ENCODE data around the gene WNT7A.
A peak's percentile ranks its signal among the peaks of the same experiment; 100 is the strongest.

The WNT7A gene

GRCh38 chr3:13885704-13886010 is 5.8 kb upstream of the WNT7A start:
- no peak for DNase-seq

- DNase-seq = peak in 2 of 51 donors; percentile 16 to 24
Measured at GRCh38 chr3:13884851-13885703, 5.2 kb upstream of the WNT7A start.

GRCh38 chr3:13883681-13884080 is 3.8 kb upstream of the WNT7A start:
- DNase-seq = no peak

- DNase-seq = no peak
Measured at GRCh38 chr3:13882876-13883275, 3.0 kb upstream of the WNT7A start.

DNA sequence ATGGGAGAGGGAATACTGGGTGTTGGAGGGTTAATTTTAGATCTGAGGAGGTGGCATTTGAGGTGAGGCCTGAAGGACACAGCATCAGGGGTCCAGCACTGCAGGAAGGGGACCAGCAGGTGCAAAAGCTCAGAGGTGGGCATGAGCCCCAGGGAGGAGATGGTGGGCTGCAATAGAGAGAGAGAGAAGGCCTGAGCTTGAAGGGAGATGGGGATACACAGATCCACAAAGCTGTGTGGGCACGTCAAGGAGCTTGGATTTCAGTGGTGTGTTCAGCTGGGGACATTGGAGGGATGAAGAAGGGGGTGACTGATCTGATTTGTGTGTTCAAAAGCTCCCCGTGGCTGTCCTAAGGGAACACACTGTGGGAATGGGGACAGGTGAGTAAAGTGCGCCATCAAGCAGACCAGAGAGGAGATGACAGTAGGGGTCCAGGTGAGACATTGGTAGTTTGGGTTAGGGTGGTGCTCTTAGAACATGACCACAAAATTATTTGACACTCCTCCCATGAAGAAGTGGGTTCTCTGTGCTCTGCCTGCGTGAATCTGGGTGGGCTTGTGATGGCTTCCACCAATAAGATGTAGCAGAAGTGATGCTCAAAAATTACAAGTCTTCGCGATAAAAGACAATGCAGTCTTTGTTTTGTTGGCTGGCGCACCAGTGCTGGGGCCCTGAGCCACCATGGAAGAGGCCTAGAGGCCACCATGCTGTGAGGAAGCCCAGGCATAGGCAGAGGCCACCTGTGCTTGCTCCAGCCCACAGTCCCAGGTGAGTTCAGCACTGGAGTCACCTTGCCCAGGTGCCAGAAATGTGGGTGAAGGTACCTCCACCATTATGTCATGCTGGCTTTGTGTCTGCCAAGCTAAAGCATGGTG is 1.9 kb upstream of the WNT7A start:
- DNase-seq = no peak

DNA sequence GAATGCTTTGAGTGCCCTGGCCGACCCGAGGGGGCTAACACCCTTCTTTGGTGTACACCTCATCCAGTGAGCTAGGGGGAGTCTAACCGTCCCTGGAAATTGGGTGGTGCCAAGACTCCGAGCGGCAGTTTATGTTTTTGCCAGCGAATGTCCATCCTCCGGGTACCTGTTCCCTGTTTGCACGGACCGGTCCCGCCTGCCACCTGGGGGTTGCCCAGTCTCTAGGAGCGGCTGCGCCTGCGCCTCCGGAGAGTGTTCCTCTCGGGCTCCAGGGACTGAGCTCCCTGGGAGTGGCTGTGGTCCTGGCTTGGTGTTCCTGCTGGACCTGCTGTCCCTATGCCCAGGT is 913 bp upstream of the WNT7A start:
- no peak for DNase-seq

DNA sequence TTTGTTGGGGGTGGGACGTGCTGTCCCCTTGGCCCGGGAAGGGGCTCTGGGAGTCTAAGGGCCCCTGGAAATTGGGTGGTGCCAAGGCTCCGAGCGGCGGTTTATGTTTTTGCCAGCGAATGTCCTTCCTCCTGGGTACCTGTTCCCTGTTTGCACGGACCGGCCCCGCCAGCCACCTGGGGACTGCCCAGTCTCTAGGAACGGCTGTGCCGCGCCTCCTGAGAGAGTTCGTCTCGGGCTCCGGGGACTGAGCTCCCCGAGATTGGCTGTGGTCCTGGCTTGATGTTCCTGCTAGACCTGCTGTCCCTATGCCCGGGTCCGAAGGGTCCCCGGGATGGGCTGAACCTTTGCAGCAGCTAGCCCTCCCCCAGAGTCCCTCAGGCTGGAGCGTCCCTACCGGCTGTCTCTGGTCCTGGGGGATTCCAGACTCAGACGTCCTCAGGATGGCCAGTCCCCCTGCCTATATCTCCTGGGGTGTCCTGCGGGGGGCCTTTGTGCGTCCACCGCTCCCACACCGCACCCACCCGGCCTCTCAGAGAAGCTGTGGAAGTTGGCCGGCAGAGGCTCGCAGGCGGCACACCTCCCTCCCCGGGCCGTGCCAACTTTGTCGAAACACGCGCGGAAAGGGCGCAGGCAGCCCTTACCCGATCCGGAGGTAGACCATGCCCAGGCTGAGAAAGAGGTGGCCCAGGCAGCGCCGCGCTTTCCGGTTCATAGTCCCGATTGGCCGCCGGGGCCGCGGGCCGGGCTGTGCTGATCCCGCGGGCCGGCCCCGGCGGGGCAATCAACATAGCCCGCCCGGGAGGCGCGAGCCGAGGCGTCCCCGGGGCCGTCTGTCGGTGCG is 547 bp downstream of the WNT7A start:
- peak in 5 of 51 donors; percentile 32 to 63 (median 43) for DNase-seq

DNA sequence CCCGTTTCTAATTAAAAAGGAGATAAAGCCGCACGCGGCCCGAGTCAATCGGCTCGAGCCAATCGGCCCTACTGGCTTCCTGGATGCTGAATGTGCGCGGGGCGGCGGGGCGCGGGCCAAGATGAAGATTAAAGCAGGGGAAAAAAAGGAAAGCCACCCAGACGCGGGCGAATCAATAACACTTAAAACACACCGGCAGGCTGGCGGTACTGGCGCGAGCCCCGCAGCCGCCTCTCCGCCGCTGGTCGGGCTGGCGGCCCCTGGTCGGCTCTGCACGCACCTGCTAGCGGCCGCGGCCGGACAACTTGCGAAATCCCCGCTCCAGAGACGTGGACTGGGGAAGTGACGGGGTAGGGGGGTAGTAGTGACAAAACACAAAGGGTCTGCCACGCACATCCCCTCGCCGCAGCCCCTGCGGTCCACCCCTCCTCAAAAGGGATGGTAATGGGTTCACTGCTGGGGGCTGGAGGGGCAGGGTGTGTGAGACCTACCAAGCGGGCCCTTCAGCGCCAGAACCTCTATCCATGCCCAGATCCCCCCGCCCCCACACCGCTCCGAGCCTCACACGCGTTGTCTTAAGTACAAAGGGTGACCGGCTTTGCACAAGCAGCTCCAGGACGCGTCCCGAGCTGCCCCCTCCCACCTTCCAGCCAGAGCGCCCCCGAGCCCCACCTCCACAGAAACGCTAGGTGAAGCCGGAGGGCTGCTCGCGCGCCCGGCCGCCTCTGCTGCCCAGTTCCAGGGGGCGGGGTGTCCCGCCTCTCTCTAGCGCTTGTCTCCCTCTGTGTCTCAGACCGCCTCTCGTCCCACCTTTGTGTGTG is 1.4 kb downstream of the WNT7A start:
- DNase-seq = peak in 5 of 51 donors; percentile 20 to 61 (median 24)

GRCh38 chr3:13877911-13878280 is 2.0 kb downstream of the WNT7A start:
- DNase-seq = no peak

GRCh38 chr3:13876451-13877100 is 3.3 kb downstream of the WNT7A start:
- DNase-seq = no peak

DNA sequence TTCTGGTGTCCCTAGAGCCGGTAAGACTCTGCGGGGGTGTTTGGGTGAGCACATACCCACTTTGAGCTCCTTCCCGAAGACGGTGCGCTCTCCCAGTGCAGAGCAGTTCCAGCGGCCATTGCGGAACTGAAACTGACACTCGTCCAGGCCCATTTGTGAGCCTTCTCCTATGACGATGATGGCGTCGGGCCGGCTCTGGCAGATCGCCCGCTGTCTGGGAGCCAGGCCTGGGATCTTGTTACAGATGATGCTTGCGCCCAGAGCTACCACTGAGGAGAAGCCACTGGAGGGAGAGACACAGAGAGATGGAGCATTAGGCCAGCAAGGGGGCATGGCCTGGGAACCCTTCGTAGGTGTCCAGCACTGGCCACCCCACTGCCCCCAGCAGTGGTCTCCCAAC is 5.0 kb downstream of the WNT7A start:
- DNase-seq = peak in 33 of 51 donors; percentile 11 to 81 (median 55)

- DNase-seq = no peak
Measured at GRCh38 chr3:13873818-13874217, 6.1 kb downstream of the WNT7A start.

GRCh38 chr3:13872451-13872850 is 7.4 kb downstream of the WNT7A start:
- peak in 23 of 51 donors; percentile 9 to 77 (median 43) for DNase-seq

- DNase-seq = no peak
Measured at GRCh38 chr3:13871791-13872190, 8.1 kb downstream of the WNT7A start.

GRCh38 chr3:13870902-13871301 is 9.0 kb downstream of the WNT7A start:
- DNase-seq = no peak

GRCh38 chr3:13869761-13870343 is 10.0 kb downstream of the WNT7A start:
- DNase-seq = no peak

GRCh38 chr3:13868844-13869724 is 10.8 kb downstream of the WNT7A start:
- DNase-seq = no peak

GRCh38 chr3:13867732-13868131 is 12.1 kb downstream of the WNT7A start:
- DNase-seq = peak in 1 of 51 donors; percentile 18
